ENCODE results near the gene CLIP3. TPM values are rescaled to one million over a fixed set of nuclear protein-coding genes. Genes with fewer than 3 reads are reported as not detected.

The CLIP3 gene
- total and polyA plus RNA-seq, 2 donors (not counting 1 experiment from before 2014, with no cell fraction given) = 0.42 to 1.3 TPM

GRCh38 chr19:36054119-36054732, 21.6 kb upstream of the CLIP3 start, which contains the start of gene THAP8:
THAP8 (minus strand) TSS chr19:36054285; CDS start chr19:36054217, 68 bp downstream.
- peak within 1 kb of the TSS; percentile 91 for H3K4me2 ChIP-seq (replicated peaks; ENCODE audit: low read depth, low read length, poor library complexity, severe bottlenecking)
- ChIA-PET POLR2A (interaction anchor here (0.5 to 3.1 kb wide), 6 partner anchors 20 to 342 kb away, joined by 3 to 22 read pairs (median 6); partner anchors contain the start of genes ALKBH6, CAPNS1, POLR2I and TBCB), CTCF (interaction anchor here (0.6 to 1.4 kb wide), 3 partner anchors 50 to 74 kb away, joined by 3 to 5 read pairs (median 4); partner anchors contain the start of gene POLR2I)
- H3K4me3 ChIP-seq (ENCODE audit: control extremely low read depth in 1 of 5, extremely low read depth in 1 of 5, insufficient read depth in 1 of 5, low read depth in 2 of 5, low read length in 4 of 5) = peak within 1 kb of the TSS; percentile 63 to 90 (median 65)
- no peaks in the 10 kb centered on the region for H3K27me3 ChIP-seq (replicated peaks in 1 of 4; ENCODE audit: control extremely low read depth in 1 of 4, control insufficient read depth in 3 of 4, insufficient read depth in 4 of 4, low read length in 3 of 4)
- no peaks in the 10 kb centered on the region for H4K20me1 ChIP-seq (ENCODE audit: control insufficient read depth, insufficient read depth, low read length, poor library complexity, severe bottlenecking)
- H3K9me3 Mint-ChIP-seq (ENCODE audit: insufficient read depth) = no peaks in the 10 kb centered on the region
- H3K36me3 ChIP-seq (replicated peaks in 1 of 2; ENCODE audit: control extremely low read depth in 1 of 2, control insufficient read depth in 1 of 2, extremely low read depth in 1 of 2, insufficient read depth in 2 of 2, low read length in 1 of 2) = no peaks in the 10 kb centered on the region
- DNase-seq (peak; percentile 100), ATAC-seq (ENCODE audit: low read depth) (peak; percentile 82)
- intact Hi-C loops (cut with micrococcal nuclease) = loop anchor here (1.0 to 10.0 kb wide), 11 partner anchors 40 to 442 kb away; partner anchors contain the start of genes ALKBH6, HAUS5, LIN37 and SDHAF1
- H2AFZ ChIP-seq (ENCODE audit: insufficient read depth, low read depth, low read length, poor library complexity, severe bottlenecking) = peak within 1 kb of the TSS; percentile 95
- H3K9ac ChIP-seq (ENCODE audit: low read length) = peak within 1 kb of the TSS; percentile 80
- H3K27me3 Mint-ChIP-seq = no peaks in the 10 kb centered on the region
- under 1% methylated on average over 56 of the region's 56 CpGs for WGBS (ENCODE audit: insufficient coverage)
- H3K4me1 Mint-ChIP-seq = peaks cover 18% of the 10 kb centered on the region
- H3K27ac Mint-ChIP-seq = peak within 1 kb of the TSS; percentile 94
- peak within 1 kb of the TSS; percentile 86 to 98 for H3K27ac ChIP-seq (ENCODE audit: low read length in 2 of 2)
- H3K9me3 ChIP-seq (ENCODE audit: control extremely low read depth in 1 of 3, control insufficient read depth in 2 of 3, insufficient read depth in 1 of 3, low read length in 2 of 3) = no peaks in the 10 kb centered on the region
- H3K79me2 ChIP-seq (ENCODE audit: control insufficient read depth, insufficient read depth, low read length) = peaks cover 18% of the 10 kb centered on the region
- H3K4me3 Mint-ChIP-seq = peak within 1 kb of the TSS; percentile 98
- TF ChIP-seq EZH2 (IDR thresholded peaks at IDR 0.05; ENCODE audit: borderline replicate concordance, insufficient read depth, low read depth, low read length, poor library complexity, severe bottlenecking) (no peak), CTCF (IDR thresholded peaks at IDR 0.05) (peak; percentile 72)
- peaks cover 9 to 18% of the 10 kb centered on the region in 2 donors for H3K4me1 ChIP-seq (ENCODE audit: control insufficient read depth in 2 of 2, insufficient read depth in 2 of 2, low read length in 2 of 2)

DNA sequence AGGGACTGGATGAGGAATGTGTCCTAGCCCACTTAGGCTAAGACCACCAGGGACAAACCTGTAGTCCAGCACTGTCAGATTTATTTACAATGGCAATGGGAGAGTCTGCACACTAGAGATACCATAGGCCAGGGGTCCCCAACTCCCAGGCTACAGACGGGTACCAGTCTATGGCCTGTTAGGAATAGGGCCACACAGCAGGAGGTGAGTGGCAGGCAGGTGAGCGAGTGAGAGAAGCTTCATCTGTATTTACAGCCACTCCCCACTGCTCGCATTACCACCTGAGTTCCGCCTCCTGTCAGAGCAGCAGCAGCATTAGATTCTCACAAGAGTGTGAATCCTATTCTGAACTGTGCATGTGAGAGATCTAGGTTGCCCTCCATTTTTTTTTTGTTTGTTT, 19.0 kb upstream of the CLIP3 start:
- Histone ChIP-seq H3K4me2 (replicated peaks; ENCODE audit: low read depth, low read length, poor library complexity, severe bottlenecking) (no peak overlapping the region), H3K27ac (ENCODE audit: low read length in 2 of 2) (no peak overlapping the region), H2AFZ (ENCODE audit: insufficient read depth, low read depth, low read length, poor library complexity, severe bottlenecking) (no peak overlapping the region), H3K4me3 (ENCODE audit: control extremely low read depth in 1 of 5, extremely low read depth in 1 of 5, insufficient read depth in 1 of 5, low read depth in 2 of 5, low read length in 4 of 5) (no peak overlapping the region), H3K9ac (ENCODE audit: low read length) (no peak overlapping the region), H3K79me2 (ENCODE audit: control insufficient read depth, insufficient read depth, low read length) (peaks cover under 1% of the 10 kb centered on the region), H3K36me3 (replicated peaks in 1 of 2; ENCODE audit: control extremely low read depth in 1 of 2, control insufficient read depth in 1 of 2, extremely low read depth in 1 of 2, insufficient read depth in 2 of 2, low read length in 1 of 2) (no peaks in the 10 kb centered on the region), H4K20me1 (ENCODE audit: control insufficient read depth, insufficient read depth, low read length, poor library complexity, severe bottlenecking) (no peaks in the 10 kb centered on the region), H3K27me3 (replicated peaks in 1 of 4; ENCODE audit: control extremely low read depth in 1 of 4, control insufficient read depth in 3 of 4, insufficient read depth in 4 of 4, low read length in 3 of 4) (no peaks in the 10 kb centered on the region), H3K4me1 (ENCODE audit: control insufficient read depth in 2 of 2, insufficient read depth in 2 of 2, low read length in 2 of 2) (peaks cover 9 to 18% of the 10 kb centered on the region in 2 donors), H3K9me3 (ENCODE audit: control extremely low read depth in 1 of 3, control insufficient read depth in 2 of 3, insufficient read depth in 1 of 3, low read length in 2 of 3) (no peaks in the 10 kb centered on the region)
- POLR2A ChIA-PET = no interaction called here
- TF ChIP-seq CTCF (IDR thresholded peaks at IDR 0.05) = no peak
- no peak for TF ChIP-seq EZH2 (IDR thresholded peaks at IDR 0.05; ENCODE audit: borderline replicate concordance, insufficient read depth, low read depth, low read length, poor library complexity, severe bottlenecking)
- WGBS (ENCODE audit: insufficient coverage) = 100% methylated on average over 1 of the region's 4 CpGs
- H3K4me1 Mint-ChIP-seq = peaks cover 18% of the 10 kb centered on the region
- ATAC-seq (ENCODE audit: low read depth) (no peak), DNase-seq (no peak)
- H3K27me3 Mint-ChIP-seq = no peaks in the 10 kb centered on the region
- peak overlapping the region; percentile 40 for H3K4me3 Mint-ChIP-seq
- intact Hi-C loops (cut with micrococcal nuclease) = loop anchor here (5.0 to 10.0 kb wide), 2 partner anchors 123 to 169 kb away; no protein-coding TSS in a partner anchor
- CTCF ChIA-PET = interaction anchor here (1.2 kb wide), 1 partner anchor 93 kb away, joined by 3 read pairs; no protein-coding TSS in a partner anchor
- no peak overlapping the region for H3K27ac Mint-ChIP-seq
- H3K9me3 Mint-ChIP-seq (ENCODE audit: insufficient read depth) = no peaks in the 10 kb centered on the region

Measured in B cell (primary cell).